8988T (cell line): Measurements from ENCODE around the gene FBN1.

Experiments
- DNase-seq: peaks from one replicate; pipeline ENCODE4 v3.0.0; 2011

The FBN1 gene

GRCh38 chr15:48388910-48389309 lies 256.6 kb downstream of the FBN1 start:
- DNase-seq, result no peak

DNA sequence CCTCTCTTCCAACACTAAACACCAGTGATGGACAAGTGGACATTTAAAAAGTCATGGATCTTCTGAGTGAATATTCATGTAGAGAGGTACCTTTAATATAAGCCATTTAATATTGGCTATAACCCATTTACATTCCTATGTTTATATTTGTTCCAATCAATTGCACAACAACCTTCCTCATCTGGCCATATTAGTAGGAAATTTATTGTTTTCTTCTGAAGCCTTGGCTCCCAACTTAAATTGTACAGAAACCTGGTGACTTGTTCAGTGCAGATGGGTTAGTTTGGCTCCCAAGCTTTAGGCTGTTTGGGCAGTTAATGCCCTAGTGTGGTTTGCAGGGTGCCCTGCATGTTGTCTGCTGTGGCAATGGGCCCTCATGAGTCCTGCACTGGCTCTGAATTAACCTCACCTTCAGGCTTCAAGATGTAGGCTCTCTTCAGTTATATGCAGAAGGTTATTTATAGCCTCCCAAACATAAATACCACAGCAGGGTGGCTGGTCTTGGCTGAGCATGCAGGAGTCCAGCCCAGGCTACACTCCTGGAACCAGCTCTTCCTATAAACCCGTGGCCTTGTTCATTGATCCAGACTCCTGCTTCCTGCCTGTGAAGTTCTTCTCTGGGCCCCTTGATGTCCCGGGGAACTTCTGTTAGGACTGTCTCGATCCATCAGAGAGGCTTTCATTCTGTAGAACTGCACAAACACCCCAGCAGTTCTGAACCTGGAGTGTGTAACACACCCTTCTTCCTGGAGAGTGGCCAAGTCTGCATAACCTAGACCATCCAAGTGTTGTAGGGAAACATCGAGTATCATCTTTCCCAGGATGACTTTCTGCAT lies 257.3 kb downstream of the FBN1 start:
- no peak for DNase-seq

GRCh38 chr15:48385031-48385830 lies 260.3 kb downstream of the FBN1 start:
- DNase-seq, result no peak

GRCh38 chr15:48384616-48385015 lies 260.9 kb downstream of the FBN1 start:
- no peak for DNase-seq

GRCh38 chr15:48383031-48383430 lies 262.5 kb downstream of the FBN1 start:
- DNase-seq, result no peak

DNA sequence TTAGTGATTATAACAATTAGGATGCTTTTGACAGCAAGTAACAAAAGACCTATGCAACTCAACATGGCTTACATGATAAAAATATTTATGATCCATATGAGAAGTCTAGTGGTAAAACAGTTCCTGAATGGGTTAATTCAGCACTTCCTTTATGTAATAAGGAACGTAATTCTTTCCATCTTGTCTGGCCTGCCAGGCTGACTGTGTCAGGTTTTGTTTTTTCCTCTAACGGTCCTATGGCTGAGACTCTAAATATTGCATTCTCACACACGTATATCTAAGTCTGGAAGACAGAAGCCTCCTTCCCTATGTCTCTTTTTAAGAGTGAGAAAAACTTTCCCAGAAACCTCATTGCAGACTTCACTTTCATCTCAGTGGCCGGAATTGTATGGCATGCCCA lies 263.6 kb downstream of the FBN1 start:
- no peak for DNase-seq

DNA sequence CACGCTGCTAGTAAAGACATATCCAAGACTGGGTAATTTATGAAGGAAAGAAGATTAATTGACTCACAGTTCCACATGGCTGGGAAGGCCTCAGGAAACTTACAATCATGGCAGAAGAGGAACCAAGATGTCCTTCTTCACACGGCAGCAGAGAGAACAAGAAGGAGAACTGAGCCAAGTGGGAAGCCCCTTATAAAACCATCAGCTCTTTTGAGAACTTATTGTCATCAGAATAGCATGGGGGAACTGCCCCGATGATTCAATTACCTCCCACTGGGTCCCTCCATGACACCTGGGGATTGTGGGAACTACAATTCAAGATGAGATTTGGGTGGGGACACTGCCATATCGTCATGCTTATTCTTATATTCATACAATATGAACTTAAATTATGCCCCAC lies 265.3 kb downstream of the FBN1 start:
- DNase-seq, result no peak

GRCh38 chr15:48375767-48376166 lies 269.7 kb downstream of the FBN1 start:
- no peak for DNase-seq

DNA sequence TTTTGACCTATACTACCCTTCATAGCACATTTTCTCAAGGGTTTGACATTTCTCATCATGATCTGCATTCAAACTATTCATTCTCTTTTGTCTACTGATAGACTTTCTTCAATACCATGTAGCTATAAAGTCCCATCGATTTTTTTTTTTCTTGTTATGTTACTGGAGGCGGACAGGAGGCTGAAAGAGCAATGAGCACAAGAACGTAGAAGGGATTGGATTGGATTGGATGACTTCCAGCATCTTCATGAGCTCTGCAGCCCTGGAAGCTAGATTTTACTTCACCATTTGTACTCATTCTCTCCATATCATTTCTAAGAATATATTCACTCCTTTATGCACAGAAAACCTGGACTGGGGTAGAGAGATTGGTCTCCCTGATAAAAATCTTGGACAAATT lies 271.0 kb downstream of the FBN1 start:
- no peak for DNase-seq

DNA sequence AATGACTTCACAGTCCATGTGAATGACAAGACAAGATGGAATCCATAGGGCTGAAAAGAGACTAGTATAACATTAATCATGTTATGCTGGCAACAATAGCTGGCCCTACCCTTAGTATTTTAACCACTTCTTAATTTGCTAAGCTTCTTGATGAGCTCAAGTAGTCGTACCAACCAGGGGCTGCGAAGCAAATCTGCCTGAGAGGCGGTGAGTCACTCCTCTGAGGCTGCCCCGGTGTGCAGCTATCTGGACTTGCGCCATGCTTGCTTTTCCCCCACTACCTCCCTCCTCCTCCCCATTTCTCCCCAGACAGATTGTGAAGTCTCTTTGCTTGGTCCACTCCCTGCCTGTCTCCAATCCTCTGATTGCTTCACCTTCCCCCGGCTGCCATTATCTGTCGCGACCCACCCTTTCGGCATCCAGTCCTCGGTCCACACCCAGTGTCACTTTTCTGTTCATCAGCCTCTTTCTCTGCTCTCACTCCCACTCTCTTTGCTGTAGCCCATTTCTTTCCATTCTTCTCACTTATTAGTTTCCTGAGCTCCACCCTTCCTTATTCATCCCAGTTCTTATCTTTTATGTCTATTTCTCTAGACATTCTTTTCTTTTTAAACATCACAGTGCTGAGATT lies 271.6 kb downstream of the FBN1 start:
- DNase-seq, result no peak

- DNase-seq, result no peak
Measured at GRCh38 chr15:48371961-48372360, 273.5 kb downstream of the FBN1 start.

DNA sequence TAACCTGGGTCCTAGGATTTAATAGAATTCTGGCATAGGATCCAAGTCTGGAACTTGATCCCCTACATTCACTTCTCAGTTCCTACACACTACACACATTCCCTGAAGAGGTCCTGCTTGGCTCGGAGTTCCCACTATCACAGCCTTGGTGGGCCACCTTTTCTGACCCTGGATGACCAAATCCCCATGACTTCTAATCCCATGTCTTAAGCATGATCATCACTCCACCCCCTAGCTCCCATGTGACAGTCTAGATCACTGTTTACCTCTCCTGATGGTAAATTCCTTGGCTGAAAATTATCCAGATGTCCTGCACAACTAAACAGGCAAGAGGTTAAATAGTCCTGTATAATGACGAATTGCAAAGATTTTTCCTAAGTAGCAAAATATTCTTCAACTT lies 274.0 kb downstream of the FBN1 start:
- no peak for DNase-seq

GRCh38 chr15:48370460-48370859 lies 275.0 kb downstream of the FBN1 start:
- DNase-seq, result no peak

DNA sequence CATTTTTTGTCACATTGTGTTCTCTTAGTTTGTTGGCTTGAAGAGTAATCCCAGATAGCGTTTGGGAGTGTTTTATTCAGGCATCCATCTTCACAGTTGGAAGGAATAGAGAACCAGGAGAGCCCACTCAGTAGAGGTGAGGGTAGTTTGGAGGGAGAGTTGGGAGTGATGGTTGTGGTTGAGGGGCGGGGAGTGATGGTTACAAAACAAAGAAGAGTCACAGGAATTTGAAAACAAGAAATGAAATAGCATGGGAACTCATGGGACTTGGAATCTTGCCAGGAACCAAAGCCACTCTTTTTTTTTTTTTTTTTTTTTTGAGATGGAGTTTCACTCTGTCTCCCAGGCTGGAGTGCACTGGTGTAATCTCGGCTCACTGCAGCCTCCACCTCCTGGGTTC lies 278.0 kb downstream of the FBN1 start:
- no peak for DNase-seq

DNA sequence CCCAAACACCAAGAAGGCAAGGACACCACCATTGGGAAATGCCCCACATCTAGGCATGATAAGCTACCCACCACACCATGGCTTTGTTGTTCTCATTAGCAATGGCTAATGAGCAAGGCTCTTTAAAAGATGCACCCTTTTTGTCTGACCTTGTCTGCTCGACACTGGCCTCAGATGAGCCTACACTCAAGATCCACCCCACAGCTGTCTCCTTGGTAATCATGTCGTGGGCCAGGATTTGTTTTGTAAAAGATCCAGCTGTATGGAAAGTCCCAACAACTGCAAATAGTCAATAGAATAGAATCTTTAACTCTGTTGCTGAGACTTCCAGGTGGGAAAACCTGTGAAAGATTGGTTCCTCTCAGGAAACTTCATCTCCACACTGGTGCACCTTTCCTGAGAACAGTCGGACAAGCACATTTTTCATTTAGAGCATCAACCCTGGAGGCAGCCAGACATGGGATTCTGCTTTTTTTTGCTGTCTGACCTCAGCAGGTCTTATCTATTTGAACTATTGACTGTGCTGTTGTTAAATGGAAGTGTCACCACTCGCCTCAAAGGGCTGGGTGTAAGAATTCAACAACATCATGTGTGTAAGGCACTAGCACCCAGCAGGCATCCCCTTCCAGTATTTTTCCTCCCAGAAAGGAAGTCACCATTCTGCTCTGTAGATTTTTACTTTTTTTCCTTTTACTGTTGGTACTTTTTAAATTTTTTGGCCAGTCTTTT lies 278.8 kb downstream of the FBN1 start:
- no peak for DNase-seq

- no peak for DNase-seq
Measured at GRCh38 chr15:48365575-48365974, 279.9 kb downstream of the FBN1 start.

DNA sequence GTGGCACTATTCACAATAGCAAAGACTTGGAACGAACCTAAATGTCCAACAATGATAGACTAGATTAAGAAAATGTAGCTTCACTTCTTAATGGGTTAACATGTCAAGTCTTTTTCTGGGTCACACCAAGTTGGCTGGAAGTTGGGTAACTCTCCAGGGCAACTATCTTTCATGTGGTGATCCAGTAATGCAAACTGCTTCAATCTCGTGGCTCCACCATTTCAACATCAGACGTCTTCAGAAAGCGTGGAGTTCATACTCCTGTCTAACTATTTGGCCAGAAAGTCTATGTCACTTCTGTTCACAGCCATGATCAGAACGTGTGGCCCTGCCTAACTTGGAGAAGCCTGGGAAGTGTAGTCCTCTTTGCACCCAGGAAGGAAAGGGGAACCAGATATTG lies 282.0 kb downstream of the FBN1 start:
- no peak for DNase-seq

DNA sequence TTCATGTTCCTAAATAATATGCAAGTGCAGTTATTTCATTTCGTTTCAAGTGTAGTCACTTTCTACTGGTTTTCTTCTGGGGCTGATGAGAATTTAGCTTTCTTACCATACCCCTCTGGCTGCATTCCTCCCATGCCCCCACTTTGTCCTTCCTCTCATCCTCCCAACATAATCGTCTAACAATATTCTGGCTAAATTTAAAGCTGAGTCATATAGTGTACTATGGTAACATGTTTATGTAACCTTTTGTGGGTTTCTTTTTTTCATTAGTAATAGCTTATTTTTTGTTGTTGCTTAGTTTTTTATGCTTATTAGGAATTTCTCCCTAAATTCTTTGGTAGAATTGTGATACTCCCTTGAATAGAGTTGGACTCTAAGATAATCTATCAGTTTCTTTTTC lies 283.8 kb downstream of the FBN1 start:
- no peak for DNase-seq

DNA sequence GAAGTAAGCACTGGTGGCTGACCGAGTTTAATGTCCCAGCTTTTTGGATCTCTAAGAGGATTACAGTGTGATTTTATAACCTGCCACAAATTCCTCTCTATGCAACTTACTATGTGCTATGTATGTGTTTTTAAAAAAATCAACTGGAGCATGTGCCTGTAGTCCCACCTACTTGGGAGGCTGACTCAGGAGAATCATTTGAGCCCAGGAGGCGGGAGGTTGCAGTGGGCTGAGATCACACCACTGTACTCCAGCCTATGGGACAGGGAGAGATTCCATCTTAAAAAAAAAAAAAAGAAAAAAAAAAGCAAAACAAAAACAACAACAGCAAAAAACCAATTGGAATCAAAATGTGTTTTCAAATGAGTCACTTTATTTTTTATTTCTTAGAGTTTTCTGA lies 284.7 kb downstream of the FBN1 start:
- DNase-seq, result no peak
